Measurements from ENCODE around the gene ERVFRD-1. TPM values are rescaled to one million over a fixed set of nuclear protein-coding genes. Genes with fewer than 3 reads are reported as not detected.
A peak's percentile ranks its signal among the peaks of the same experiment; 100 is the strongest.

Gene ERVFRD-1
- total and polyA plus RNA-seq, 2 experiments from 2014 or later: 0.06 TPM; not detected in 1

- H3K9me3 Mint-ChIP-seq: no peaks in the 10 kb centered on the region
- no peak overlapping the region for H3K4me2 ChIP-seq
- no peaks in the 10 kb centered on the region for H3K36me3 Mint-ChIP-seq (ENCODE audit: low read depth)
- ATAC-seq (no peak), DNase-seq (ENCODE audit: low spot score) (no peak)
- H3K79me2 ChIP-seq (replicated peaks; ENCODE audit: insufficient read depth): no peaks in the 10 kb centered on the region
- H3K36me3 ChIP-seq (ENCODE audit: insufficient read depth): no peaks in the 10 kb centered on the region
- H3K4me1 ChIP-seq (ENCODE audit: insufficient read depth): no peaks in the 10 kb centered on the region
- H3K4me3 ChIP-seq: no peak overlapping the region
- H4K20me1 ChIP-seq (replicated peaks; ENCODE audit: insufficient read depth): no peaks in the 10 kb centered on the region
- no peaks in the 10 kb centered on the region for H3K9me2 ChIP-seq (ENCODE audit: insufficient read depth)
- no peaks in the 10 kb centered on the region for H3F3A ChIP-seq (replicated peaks; ENCODE audit: low read depth)
- H2AFZ ChIP-seq: peak overlapping the region; percentile 89
- H3K27me3 Mint-ChIP-seq (ENCODE audit: insufficient read depth, low read depth, poor library complexity): peaks cover 2% of the 10 kb centered on the region
- no peak overlapping the region for H3K27ac Mint-ChIP-seq
- no peak for TF ChIP-seq EZH2phosphoT487 (IDR thresholded peaks at IDR 0.05; ENCODE audit: unreplicated experiment)
- no peak for TF ChIP-seq STAT1 (IDR thresholded peaks at IDR 0.05; ENCODE audit: unreplicated experiment)
- TF ChIP-seq CTCF (conservative IDR thresholded peaks at IDR 0.05; ENCODE audit: low read depth in 2 of 2): no peak
- no peak for TF ChIP-seq EZH2 (IDR thresholded peaks at IDR 0.05; ENCODE audit: low read depth, unreplicated experiment)
- TF ChIP-seq ZNF462 (CRISPR knock-in tag; IDR thresholded peaks at IDR 0.05): no peak
- no peak for TF ChIP-seq POLR2AphosphoS5 (IDR thresholded peaks at IDR 0.05; ENCODE audit: low read depth)
- no peak for TF ChIP-seq CREB1 (CRISPR knock-in tag; IDR thresholded peaks at IDR 0.05; ENCODE audit: low read depth)
- TF ChIP-seq NANOG (IDR thresholded peaks at IDR 0.05; ENCODE audit: borderline replicate concordance): no peak
- no peak overlapping the region for H3K4me3 Mint-ChIP-seq
- H3K4me1 Mint-ChIP-seq: peaks cover 4% of the 10 kb centered on the region; the same call in 2 of the 3 replicates
- no peak overlapping the region for H3K27ac ChIP-seq (ENCODE audit: low read depth)
- H3K27me3 ChIP-seq (ENCODE audit: insufficient read depth): no peaks in the 10 kb centered on the region
Observed at GRCh38 chr6:11067348-11067747, 44.2 kb downstream of the ERVFRD-1 start.
